ENCODE data around the gene C1QTNF12. TPM values are rescaled to one million over a fixed set of nuclear protein-coding genes. Genes with fewer than 3 reads are reported as not detected.

The C1QTNF12 gene
- total RNA-seq, 1 donor from 2014 or later = 2.6 TPM

DNA sequence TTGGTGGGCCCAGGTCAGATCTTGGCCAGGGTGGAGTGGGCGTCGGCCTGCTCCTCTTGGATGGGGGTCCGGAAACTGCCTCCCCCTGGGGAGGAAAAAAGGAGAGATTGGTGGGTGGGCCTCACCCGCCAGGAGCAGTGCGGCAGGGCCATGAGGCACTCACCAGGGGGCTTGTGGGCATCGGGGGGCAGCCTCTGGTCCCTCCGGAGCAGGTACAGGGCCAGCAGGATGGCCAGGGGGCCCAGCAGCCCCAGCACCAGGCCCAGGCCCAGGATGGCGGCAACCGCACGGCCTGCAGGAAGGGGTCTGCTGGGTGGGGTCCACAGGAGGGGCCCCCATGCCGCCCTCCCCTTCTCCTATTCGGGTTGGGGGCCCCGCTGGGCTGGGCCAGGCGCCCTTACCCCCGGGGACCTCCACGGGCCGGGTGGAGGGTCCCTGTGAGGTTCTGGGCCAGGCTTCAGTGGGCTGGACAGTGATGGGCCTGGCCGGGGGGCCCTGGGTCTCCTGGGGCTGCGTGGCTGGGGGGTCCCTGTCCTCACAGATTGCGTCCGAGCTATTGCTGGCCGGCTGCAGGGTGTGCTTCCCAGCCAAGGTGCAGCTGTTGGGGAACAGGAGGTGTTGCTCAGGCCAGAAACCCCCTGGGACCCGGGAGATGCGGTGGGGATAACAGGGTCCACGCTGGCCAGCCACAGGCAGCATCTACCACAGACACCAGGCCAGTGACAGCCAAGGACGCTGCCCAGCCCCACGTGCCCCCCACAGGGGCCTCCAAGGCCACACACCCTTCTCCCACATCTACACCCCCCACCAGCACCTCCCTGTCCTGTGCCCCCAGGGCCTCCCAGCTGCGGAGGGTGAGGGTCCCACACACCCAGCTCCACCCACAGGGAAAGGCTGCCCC, 34.7 kb downstream of the C1QTNF12 start:
- Histone ChIP-seq H3K4me3 (no peak overlapping the region), H3K4me1 (peaks cover 12% of the 10 kb centered on the region), H3K9me3 (no peaks in the 10 kb centered on the region), H3K36me3 (peaks cover 3% of the 10 kb centered on the region), H3K27me3 (peaks cover 9% of the 10 kb centered on the region), H3K27ac (peak overlapping the region; percentile 71)
- TF ChIP-seq, protein P1, sequence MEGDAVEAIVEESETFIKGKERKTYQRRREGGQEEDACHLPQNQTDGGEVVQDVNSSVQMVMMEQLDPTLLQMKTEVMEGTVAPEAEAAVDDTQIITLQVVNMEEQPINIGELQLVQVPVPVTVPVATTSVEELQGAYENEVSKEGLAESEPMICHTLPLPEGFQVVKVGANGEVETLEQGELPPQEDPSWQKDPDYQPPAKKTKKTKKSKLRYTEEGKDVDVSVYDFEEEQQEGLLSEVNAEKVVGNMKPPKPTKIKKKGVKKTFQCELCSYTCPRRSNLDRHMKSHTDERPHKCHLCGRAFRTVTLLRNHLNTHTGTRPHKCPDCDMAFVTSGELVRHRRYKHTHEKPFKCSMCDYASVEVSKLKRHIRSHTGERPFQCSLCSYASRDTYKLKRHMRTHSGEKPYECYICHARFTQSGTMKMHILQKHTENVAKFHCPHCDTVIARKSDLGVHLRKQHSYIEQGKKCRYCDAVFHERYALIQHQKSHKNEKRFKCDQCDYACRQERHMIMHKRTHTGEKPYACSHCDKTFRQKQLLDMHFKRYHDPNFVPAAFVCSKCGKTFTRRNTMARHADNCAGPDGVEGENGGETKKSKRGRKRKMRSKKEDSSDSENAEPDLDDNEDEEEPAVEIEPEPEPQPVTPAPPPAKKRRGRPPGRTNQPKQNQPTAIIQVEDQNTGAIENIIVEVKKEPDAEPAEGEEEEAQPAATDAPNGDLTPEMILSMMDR (IDR thresholded peaks at IDR 0.05) = no peak
- ATAC-seq (no peak), DNase-seq (no peak)
- intact Hi-C loops (cut with DNase I) = no loop called here

- H3K4me3 ChIP-seq = no peak overlapping the region
- no peak overlapping the region for H3K27ac ChIP-seq
- H3K27me3 ChIP-seq = peaks cover 18% of the 10 kb centered on the region
- H3K9me3 ChIP-seq = no peaks in the 10 kb centered on the region
- H3K36me3 ChIP-seq = no peaks in the 10 kb centered on the region
- TF ChIP-seq, protein P1 (IDR thresholded peaks at IDR 0.05) = no peak
- peaks cover 16% of the 10 kb centered on the region for H3K4me1 ChIP-seq
- ATAC-seq (no peak), DNase-seq (no peak)
- intact Hi-C loops (cut with DNase I) = no loop called here
These were observed 35.6 kb downstream of the C1QTNF12 start for GRCh38 chr1:1210726-1211540.

GRCh38 chr1:1208713-1209433, 37.6 kb downstream of the C1QTNF12 start:
- H3K27ac ChIP-seq = no peak overlapping the region
- H3K9me3 ChIP-seq = no peaks in the 10 kb centered on the region
- H3K27me3 ChIP-seq = peaks cover 29% of the 10 kb centered on the region
- H3K36me3 ChIP-seq = no peaks in the 10 kb centered on the region
- TF ChIP-seq, protein P1 (IDR thresholded peaks at IDR 0.05) = no peak
- ATAC-seq = no peak
- DNase-seq = no peak
- peaks cover 17% of the 10 kb centered on the region for H3K4me1 ChIP-seq
- no peak overlapping the region for H3K4me3 ChIP-seq
- intact Hi-C loops (cut with DNase I) = no loop called here

- Histone ChIP-seq H3K27ac (no peak overlapping the region), H3K4me1 (peaks cover 6% of the 10 kb centered on the region), H3K9me3 (no peaks in the 10 kb centered on the region), H3K27me3 (peaks cover 29% of the 10 kb centered on the region), H3K4me3 (no peak overlapping the region), H3K36me3 (no peaks in the 10 kb centered on the region)
- intact Hi-C loops (cut with DNase I) = no loop called here
- ATAC-seq (no peak), DNase-seq (no peak)
- TF ChIP-seq, protein P1 (IDR thresholded peaks at IDR 0.05) = no peak
These were observed 39.0 kb downstream of the C1QTNF12 start for GRCh38 chr1:1207571-1207892.

DNA sequence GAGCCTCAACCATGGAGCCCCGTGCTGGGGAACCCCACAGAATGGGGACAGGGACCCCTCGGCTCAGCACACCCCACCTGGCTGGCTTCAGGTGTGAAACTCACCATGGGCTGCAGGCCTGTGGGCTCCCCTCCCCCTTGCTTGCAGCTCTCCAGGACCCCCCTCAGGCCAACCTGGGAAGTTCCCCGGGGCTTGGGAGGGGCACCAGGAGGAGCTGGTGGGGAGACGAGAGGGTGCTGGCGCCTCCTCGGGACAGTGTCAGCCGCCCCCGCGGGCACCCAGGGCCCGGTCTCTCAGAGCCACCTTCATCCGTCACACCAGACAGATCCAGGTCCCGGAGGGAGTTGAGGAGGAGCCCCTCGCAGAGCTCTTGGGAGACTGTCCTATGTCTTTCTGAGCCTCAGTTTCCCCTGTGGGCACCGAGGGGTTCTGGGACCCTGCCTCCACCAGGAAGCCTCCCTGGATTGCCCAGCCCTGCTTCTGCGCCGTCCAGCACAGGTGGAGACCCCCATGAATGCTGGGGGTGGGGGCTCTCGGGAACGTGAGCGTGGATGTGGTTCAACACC, 39.5 kb downstream of the C1QTNF12 start:
- Histone ChIP-seq H3K27me3 (peaks cover 29% of the 10 kb centered on the region), H3K9me3 (no peaks in the 10 kb centered on the region), H3K4me3 (no peak overlapping the region), H3K27ac (no peak overlapping the region), H3K4me1 (peaks cover 6% of the 10 kb centered on the region), H3K36me3 (no peaks in the 10 kb centered on the region)
- TF ChIP-seq, protein P1 (IDR thresholded peaks at IDR 0.05) = no peak
- intact Hi-C loops (cut with DNase I) = no loop called here
- no peak for ATAC-seq
- DNase-seq = no peak

All from upper lobe of right lung (tissue), 1 donor.